GM06990 (cell line): ENCODE data around the gene XYLT1.

Experiments
- DNase-seq: peaks from one replicate; pipeline ENCODE4 v3.0.0-alpha.2; 2011; ENCODE audit not compliant: insufficient read length; ENCODE audit errors: extremely low read depth
- H3K27me3 ChIP-seq: replicated peaks from 2 replicates; pipeline ENCODE4 v1.6.0; 2011; ENCODE audit warnings: low read length; ENCODE audit not compliant: control insufficient read depth, insufficient read depth
- H3K36me3 ChIP-seq: 2 replicates; pipeline ENCODE4 v1.5.1; 2011; ENCODE audit warnings: low read length; ENCODE audit not compliant: control insufficient read depth, insufficient read depth
- H3K4me3 ChIP-seq: replicated peaks from 2 replicates; pipeline ENCODE4 v1.5.1; 2011; ENCODE audit warnings: low read depth, mild to moderate bottlenecking, control low read depth, low read length
- CTCF ChIP-seq: IDR thresholded peaks from 2 replicates; pipeline ENCODE4 v1.5.1; 2011; ENCODE audit warnings: low read length, control low read depth, mild to moderate bottlenecking, inconsistent platforms; ENCODE audit not compliant: insufficient read depth, poor library complexity, severe bottlenecking

Gene XYLT1

GRCh38 chr16:17154981-17155380 lies 315.8 kb downstream of the XYLT1 start:
- Histone ChIP-seq H3K4me3 (no peak overlapping the region), H3K27me3 (no peaks in the 10 kb centered on the region), H3K36me3 (no peaks in the 10 kb centered on the region)
- DNase-seq = no peak
- no peak for TF ChIP-seq CTCF

GRCh38 chr16:17152311-17152710 lies 318.4 kb downstream of the XYLT1 start:
- Histone ChIP-seq H3K36me3 (no peaks in the 10 kb centered on the region), H3K4me3 (no peak overlapping the region), H3K27me3 (no peaks in the 10 kb centered on the region)
- no peak for DNase-seq
- no peak for TF ChIP-seq CTCF

- DNase-seq = no peak
- H3K4me3 ChIP-seq = no peak overlapping the region
- TF ChIP-seq CTCF = no peak
- no peaks in the 10 kb centered on the region for H3K36me3 ChIP-seq
- H3K27me3 ChIP-seq = no peaks in the 10 kb centered on the region
These were observed 319.4 kb downstream of the XYLT1 start for GRCh38 chr16:17151335-17151734.

- Histone ChIP-seq H3K27me3 (no peaks in the 10 kb centered on the region), H3K36me3 (no peaks in the 10 kb centered on the region), H3K4me3 (no peak overlapping the region)
- TF ChIP-seq CTCF = no peak
- DNase-seq = no peak
These were observed 320.8 kb downstream of the XYLT1 start for GRCh38 chr16:17149904-17150483.

GRCh38 chr16:17147942-17148341 lies 322.8 kb downstream of the XYLT1 start:
- no peak overlapping the region for H3K4me3 ChIP-seq
- no peak for DNase-seq
- H3K36me3 ChIP-seq = no peaks in the 10 kb centered on the region
- H3K27me3 ChIP-seq = no peaks in the 10 kb centered on the region
- no peak for TF ChIP-seq CTCF

GRCh38 chr16:17145029-17145428 lies 325.7 kb downstream of the XYLT1 start:
- DNase-seq = no peak
- TF ChIP-seq CTCF = no peak
- no peaks in the 10 kb centered on the region for H3K36me3 ChIP-seq
- no peaks in the 10 kb centered on the region for H3K27me3 ChIP-seq
- no peak overlapping the region for H3K4me3 ChIP-seq
